GM04504 (cell line): Measurements from ENCODE around the gene DMRT1.

Experiments used
- DNase-seq: peaks from one replicate; pipeline ENCODE4 v3.0.0-alpha.2; 2012; ENCODE audit warnings: low read depth

Gene DMRT1

DNA sequence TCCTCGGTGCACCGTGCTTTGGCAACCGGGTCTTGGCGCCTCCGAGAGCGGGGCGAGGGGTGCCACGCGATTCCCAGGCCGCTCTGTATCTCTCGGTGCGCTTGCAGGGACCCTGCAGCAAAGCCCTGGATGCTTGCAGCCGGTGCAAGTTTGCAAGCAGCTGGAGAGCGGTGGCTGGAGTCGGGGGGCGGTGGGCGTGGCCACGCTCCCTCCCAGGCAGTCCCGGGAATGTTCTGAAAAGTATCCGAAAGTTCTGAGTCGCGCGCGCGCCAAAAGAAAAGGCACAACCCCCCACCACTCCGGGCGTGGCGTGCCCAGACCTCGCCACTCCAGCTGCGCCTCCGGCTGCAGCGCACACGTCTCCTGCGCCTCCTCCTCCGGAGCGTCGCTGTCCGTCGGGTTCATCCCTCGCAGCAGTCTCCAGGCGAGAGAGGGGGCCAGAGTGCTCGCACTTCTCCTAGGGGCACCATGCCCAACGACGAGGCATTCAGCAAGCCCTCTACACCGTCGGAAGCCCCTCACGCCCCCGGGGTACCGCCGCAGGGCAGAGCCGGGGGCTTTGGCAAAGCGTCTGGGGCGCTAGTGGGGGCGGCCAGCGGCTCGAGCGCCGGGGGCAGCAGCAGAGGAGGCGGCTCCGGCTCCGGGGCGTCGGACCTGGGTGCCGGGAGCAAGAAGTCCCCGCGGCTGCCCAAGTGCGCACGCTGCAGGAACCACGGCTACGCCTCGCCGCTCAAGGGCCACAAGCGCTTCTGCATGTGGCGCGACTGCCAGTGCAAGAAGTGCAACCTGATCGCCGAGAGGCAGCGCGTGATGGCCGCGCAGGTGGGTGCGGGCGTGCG, at the start of gene DMRT1:
DMRT1 (plus strand) TSS at position 327 of the 839 bp plus-strand sequence; CDS start at position 469, 142 bp downstream.
- DNase-seq = no peak

GRCh38 chr9:792331-793260, 48.9 kb upstream of the DMRT1 start:
- DNase-seq = no peak

DNA sequence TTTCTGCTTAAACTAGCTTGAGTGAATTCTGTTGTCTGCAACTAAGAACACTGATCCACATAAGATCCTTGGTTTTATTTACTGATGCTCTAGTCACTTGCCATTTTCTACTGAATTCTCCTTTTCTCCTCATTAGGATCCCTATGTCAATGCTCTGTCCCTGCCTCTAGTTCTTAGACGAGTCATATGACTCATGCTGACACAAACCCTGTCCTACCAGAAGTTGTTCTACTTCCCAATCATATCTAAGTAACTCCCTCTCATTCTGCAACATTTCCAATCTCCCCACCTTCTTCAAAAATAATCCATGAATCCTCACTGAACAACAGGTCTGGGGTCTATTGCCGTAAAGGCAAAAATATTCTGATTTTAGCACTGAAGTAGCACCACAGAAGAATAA, 47.1 kb upstream of the DMRT1 start:
- no peak for DNase-seq

DNA sequence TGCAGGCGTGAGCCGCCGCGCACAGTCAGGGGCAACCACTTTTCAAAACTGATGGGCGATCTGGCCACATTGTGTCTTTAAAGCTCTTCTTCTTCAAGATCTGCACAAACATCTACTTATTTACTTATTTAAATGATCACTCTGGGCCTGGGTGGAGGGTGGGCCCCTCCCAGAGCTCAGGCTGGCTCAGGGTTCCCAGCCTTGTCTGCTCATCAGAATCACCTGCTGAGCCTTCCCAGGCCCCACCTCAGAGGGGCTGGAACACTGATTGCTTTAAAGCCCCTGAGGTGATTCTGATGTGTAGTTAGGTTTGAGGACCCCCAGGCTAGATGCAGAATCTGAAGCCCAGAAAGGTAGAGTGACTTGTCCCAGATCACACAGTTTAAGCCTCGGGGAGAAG, 45.6 kb upstream of the DMRT1 start:
- DNase-seq = no peak

DNA sequence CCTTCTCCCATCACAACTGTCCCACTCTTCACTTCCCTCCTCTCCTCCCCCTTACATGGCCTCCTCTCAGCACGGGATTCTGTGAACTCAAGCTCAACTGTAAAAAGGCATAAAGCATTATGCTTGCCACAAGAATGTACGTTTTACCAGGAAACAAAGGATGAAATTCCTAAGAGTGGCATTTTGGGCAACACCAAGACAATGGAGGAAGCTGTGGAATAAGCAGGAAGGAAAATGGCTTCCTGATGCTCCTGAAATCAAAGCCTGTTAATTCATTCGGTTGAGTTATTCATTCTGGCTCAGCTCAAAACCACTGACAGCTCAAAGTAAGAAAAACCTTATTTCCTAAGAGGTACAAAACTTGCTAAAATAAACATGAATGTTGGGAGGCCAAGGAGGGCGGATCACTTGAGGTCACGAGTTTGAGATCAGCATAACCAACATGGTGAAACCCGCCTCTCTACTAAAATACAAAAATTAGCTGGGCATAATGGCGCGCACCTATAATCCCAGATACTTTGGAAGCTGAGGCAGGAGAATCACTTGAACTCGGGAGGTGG, 40.8 kb upstream of the DMRT1 start:
- DNase-seq = no peak

DNA sequence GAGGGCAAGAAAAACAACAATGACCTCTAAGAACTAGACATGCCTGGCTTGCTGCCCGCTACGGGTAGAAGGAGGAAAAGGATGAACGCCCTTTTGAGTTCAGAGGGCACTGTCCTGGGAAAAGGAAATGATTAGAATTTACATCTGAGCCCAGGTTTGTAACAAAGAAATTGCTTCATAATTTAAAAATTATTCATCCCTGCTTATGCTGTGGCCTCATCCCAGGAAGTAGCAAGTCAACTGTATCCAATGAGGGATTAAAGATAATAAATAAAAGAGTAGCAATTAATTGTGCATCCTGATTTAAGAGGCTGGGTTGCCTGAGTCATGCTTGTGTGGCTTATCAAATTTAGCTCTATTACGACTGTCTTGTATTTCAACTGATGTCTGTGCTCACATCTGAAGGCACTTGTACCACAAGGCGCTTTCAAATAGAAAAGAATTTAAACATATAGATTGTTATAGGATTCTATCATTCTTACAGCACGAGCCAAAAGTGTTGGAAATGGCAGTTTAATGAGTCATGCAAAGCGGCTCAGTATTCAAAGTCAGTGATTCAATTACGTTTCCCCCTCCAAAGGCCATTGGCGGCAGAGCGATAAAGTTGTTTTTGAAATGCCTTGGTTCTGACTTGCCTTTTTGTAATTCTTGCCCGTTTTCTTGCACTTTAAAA, 40.0 kb upstream of the DMRT1 start:
- no peak for DNase-seq

- no peak for DNase-seq
Observed at GRCh38 chr9:804026-804425, 37.5 kb upstream of the DMRT1 start.

DNA sequence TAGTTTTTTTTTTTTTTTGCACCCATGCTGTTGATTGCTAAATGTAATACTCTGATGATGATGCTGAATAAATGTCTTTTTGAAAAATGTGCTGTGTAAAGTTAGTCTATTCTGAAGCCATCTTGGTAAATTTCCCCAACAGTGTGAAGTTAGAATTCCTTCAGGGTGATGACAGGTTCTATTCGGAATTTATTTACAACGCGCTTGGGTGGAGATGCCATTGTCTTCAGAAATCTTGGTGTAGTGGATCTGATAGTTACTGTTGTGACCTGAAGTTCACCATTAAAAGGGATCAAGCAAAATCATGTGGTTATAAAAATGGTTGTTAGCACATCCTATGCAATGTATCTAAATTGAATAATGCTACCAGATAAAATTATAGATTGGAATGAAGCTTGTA, 36.3 kb upstream of the DMRT1 start:
- DNase-seq = no peak

GRCh38 chr9:806285-807156, 35.0 kb upstream of the DMRT1 start:
- DNase-seq = peak; percentile 24

DNA sequence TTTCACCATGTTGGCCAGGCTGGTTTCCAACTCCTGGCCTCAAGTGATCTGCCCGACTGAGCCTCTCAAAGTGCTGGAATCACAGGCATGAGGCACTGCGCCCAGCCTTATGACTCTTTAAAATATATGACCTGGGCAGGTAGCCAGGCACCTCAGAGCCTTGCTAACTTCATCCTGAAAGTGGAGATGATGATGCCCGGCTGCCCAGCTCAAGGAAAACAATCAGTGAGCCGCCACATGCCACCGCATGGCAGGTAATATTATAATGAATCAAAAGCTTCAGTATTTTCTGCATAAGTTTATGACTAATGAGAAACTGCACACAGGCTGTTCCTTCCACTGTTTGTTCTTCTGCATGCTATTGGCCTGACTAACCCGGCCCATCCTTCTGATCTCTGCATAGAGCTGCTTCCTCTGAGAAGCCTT, 30.4 kb upstream of the DMRT1 start:
- no peak for DNase-seq

DNA sequence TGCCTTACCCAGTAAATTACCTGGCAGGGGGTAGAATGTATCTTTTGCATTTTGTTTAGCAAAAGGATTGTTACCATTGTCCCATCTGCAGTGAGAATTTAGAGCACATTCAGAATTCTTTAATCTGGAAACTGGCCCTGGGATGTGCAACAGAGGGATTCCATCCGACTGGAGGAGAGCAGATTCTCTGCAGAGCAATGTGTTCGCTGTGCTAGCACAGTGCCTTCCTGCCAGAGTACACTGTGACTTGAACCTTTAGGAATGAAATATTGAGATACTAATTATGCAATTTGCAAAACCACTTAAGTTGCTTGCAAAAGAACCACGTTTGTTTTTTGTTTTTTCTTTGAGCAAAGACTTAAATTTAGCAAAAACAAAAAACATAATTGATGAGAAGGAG, 22.5 kb upstream of the DMRT1 start:
- peak; percentile 1 for DNase-seq

DNA sequence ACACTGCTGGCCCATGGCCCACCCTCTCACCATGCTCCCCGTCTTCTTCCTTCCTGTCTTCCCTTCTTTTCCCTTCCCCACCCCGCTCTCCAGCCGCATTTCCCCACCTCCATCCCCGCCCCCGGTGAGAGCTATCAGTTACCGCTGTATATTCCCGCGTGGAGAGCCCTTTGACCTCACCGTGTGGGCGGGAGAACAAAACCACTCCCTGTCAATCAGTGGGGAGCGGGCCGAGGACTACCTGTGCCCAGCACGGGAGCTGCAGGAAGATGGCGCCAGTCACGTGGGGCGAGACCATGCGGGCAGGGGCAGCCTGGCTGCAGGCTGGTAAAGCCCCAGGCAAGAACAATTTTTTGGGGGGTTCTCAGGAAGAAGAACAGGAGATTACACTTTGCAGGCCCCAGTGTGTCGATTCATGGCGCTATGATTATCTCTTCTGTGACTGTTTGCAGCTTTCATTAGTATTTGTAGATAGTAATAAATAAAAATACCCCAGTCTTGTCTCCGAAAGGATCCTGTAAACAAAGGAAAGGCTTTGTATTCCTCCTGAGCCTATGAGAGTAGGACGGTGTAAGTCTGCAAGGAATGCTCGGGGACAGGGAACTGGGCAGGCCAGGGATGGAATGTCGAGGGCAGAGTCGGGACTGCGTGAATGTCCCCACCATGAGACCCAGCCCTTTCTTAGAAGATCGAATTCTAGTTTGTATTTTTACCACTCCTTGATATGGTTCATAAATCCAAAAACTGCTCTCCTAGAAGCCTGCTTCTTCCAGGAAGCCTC, 14.8 kb upstream of the DMRT1 start:
- no peak for DNase-seq

DNA sequence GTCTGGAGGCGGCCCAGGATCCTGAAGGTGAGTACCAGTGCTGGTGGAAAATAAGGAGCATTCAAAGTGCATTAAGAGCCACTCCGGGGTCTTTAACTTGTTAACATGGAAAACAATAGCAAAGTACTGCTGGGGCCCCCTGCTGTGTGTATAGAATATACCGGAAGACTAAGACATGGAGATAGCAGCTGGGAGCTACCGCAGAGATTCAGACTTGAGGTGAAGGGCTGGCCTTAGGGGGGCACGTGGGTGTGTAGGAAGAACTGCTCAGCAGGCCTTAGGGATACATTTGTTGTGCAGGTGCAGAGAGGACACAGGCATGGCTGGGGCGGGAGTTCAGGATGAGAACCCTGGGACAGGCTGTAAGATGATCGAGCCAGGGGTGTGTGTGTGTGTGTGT, 1.2 kb upstream of the DMRT1 start:
- no peak for DNase-seq

DNA sequence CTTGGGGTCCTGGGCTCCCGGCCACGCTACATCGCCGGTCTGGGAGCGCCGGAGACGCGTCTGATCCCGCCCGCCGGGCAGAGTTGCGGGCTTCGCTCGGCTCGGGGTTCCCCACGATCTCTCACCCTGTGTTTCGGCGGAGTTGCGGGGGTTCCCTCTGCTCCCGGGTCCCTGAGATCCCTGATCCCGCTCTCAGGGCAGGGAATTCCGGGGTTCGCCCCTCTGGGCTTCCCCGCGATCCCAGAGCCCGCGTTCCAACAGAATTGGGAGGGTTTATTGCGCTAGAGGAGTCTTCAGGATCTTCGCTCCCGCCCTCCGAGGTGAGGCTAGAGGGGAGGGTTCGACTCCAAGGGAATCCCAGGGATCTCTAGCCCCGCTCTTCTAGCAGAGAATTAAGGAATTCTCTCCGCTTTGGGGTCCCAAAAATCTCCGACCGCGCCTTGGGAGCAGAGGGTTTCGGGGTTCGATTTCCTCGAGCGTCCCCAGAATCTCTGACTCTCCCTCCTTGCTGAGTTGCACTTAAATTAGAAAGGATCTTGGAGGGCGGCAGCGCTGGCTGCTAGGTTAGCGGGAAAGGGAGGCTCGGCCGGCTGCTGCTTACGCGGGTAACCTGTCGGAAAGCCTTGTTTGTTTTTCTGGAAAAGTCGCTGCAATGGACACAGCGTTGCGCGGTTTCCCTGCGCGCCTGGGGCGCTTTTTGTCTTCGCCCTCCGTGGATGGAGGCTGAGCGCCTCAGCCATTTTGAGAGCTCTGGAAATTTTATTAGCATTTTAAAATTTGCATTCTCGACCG, 1.3 kb downstream of the DMRT1 start:
- no peak for DNase-seq

DNA sequence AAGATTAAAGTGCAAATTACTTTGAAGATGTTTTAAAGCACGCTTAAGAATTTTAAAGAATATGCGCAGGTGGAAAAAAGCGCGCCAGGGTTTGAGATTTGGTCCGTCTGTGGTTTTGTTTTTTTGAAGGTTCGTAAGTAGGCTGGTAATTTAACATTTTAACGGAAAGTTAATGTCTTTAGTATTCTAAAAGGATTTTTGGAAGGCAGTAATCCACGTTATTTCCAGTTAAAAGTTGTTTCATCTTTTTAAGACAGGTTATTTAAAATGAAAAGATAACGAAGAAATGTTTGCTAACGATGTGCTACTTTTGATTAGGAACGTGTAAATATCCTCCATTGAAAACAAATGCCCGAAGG, 1.9 kb downstream of the DMRT1 start:
- DNase-seq = no peak

- no peak for DNase-seq
Observed at GRCh38 chr9:846852-847251, 5.4 kb downstream of the DMRT1 start.

GRCh38 chr9:847505-847904, 6.0 kb downstream of the DMRT1 start:
- no peak for DNase-seq

DNA sequence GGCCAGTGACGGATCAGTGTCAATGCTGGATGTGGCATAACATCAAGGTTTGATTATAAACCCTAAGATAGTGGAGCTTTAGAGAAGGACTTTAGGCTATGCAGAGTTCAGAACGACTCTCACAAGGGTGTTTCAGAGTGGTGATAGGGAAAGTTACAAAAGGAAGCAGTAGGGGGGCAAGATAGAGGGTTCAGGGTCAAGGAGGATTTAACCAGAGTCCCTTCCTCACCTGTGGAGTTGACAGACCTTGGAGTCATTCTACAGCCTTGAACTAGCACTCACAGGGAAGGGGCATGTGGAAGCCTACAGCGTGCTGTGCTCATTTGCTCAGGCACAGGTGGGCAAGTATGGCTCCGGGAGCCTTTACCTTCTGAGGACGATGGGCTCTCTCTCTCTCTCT, 7.9 kb downstream of the DMRT1 start:
- DNase-seq = no peak

- DNase-seq = no peak
Observed at GRCh38 chr9:852539-852938, 11.0 kb downstream of the DMRT1 start.

DNA sequence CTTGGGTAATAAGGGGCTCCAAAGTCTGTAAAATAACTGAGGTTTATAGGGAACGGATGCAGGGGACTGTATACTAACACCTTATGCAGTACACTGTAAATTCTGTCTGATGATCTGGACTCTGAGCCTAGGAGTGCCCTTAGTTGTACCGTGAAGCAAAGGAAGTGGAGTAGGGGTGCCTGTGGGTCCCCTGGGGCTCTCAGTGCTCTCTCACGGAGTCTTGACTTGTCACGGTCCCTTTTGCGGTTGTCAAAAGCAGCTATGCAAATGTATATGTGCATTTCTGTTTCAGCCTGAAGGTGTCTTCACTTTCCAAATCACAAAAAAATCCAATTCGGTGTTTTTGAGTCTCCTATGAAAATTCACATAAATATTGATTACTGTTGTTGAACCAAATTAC, 17.8 kb downstream of the DMRT1 start:
- DNase-seq = no peak
